ENCODE results near the gene TSPAN12. TPM values are rescaled to one million over a fixed set of nuclear protein-coding genes. Genes with fewer than 3 reads are reported as not detected.
A peak's percentile ranks its signal among the peaks of the same experiment; 100 is the strongest.
"Not testable (repeated sequence)": the region's sequence is repeated elsewhere in the genome, so short reads cannot be mapped to it uniquely, and the experiment has no call there.

The TSPAN12 gene, protein sequence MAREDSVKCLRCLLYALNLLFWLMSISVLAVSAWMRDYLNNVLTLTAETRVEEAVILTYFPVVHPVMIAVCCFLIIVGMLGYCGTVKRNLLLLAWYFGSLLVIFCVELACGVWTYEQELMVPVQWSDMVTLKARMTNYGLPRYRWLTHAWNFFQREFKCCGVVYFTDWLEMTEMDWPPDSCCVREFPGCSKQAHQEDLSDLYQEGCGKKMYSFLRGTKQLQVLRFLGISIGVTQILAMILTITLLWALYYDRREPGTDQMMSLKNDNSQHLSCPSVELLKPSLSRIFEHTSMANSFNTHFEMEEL
- total RNA-seq (2014; rRNA removed; shearing (Covaris generic)), result 114 and 123 TPM in 2 replicates

DNA sequence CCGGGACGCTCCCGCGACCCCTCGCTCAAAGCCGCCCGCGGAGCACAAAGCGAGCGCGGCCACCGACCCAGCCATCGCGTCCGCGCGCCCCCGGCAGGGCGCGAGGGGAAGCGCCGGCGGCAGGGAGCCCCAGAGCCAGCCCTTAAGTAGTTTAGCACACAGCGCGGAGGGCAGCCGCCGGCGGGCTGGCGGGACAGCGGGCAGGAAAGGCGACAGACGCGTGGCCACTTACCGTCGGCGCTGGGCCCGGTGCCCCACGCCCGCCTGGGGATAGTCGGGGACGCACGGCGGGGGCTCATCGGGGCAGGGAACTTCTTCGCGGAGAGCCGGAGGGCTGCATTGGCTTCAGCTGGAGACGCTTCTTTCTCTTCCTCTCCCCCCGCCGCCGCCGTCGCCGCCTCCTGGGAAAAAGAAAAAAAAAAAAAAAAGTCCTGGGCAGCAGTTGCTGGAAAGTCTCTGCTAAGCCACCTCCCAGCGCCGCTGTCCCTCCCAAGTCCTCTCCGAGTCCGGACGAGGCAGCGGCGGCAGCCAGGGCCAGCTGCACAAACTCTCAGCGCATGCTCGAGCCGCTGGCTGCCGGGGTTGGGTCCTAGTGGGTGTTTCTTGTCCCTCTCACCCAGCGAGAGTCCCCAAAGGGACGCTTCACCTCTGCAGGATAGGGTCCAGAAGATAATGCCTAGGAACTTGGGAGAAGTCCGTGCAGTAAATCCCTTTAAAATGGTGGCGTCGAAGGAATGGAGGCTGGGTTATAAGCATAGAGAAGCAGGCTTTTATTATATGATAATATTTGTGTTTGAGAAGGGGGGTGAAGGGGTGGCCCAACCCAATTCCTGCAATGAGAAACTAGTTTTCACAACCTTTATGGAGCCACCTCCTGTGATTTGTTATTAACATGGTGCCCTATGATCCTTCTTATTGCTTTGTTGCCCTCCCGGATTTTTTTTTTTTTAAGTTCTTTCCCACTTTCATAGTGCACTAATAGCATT lies at the start of gene TSPAN12:
Gene TSPAN12 (minus strand): TSS at position 557 of the 986 bp plus-strand sequence. CDS start 1,381 bp downstream, outside the sequence.
- Histone ChIP-seq H3K36me3 (peaks cover 24% of the 10 kb centered on the region), H3K9me3 (replicated peaks) (no peaks in the 10 kb centered on the region), H3K27ac (peak within 1 kb of the TSS; percentile 97), H3K27me3 (no peaks in the 10 kb centered on the region), H3K4me1 (peaks cover 33% of the 10 kb centered on the region), H3K4me3 (peak within 1 kb of the TSS; percentile 89)
- peak; percentile 96 to 97 for DNase-seq

DNA sequence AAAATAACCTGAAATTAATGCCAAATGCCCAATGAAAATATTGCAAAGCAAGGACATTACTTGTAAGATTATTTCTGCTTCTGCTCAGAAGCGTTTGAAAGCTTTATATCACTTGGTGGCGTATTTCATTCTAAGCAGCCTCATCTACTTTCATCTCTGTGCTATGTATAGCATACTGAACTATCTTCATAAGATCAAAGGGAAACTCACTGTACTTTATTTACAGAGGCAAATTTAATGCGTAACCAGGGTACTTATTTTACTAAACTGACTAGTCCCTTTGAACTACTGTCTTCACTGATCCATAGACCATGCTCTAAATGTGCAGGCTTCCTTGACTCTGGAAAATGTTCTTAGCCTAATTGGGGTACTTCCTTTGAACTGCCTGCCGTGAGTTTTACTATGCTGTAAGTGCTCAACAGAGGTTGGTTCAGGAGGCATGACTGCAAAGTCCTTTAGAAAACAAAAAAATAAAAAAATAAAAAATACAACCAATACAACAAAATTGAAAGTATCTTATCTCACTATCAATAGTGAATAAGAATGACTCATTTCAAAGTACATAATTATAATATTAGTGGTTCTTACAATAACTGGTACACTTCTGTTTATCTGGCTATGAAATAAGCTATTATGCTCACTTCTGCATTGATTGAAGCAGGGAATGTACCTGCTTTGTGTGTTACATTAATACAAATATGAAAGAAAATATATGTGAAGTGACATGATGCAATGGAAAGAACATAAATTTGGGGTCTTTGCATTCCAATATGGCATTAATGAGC lies 41.0 kb upstream of the TSPAN12 start:
- Histone ChIP-seq H3K27ac (no peak overlapping the region), H3K4me1 (no peaks in the 10 kb centered on the region; the same call in 1 of the 2 replicates), H3K27me3 (no peaks in the 10 kb centered on the region), H3K9me3 (replicated peaks) (peaks cover 42% of the 10 kb centered on the region), H3K36me3 (no peaks in the 10 kb centered on the region), H3K4me3 (no peak overlapping the region)
- no peak for DNase-seq

DNA sequence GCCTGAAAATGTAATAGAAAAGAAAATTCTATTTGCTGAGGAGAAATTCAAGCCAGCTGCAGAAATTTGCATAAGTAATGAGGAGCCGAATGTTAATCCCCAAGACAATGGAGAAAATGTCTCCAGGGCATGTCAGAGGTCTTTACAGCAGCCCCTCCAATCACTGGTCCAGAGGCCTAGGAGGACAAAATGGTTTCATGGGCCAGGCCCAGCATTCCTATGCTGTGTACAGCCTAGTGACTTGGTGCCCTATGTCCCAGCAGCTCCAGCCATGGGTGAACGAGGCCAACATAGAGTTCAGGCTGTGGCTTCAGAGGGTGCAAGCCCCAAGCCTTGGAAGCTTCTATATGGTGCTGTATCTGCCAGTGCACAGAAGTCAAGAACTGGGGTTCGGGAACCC lies 37.3 kb upstream of the TSPAN12 start:
- H3K36me3 ChIP-seq, H3K4me3 ChIP-seq, DNase-seq, H3K27me3 ChIP-seq, H3K4me1 ChIP-seq, H3K27ac ChIP-seq: not testable (repeated sequence)
- peaks cover 29% of the 10 kb centered on the region for H3K9me3 ChIP-seq (replicated peaks)

DNA sequence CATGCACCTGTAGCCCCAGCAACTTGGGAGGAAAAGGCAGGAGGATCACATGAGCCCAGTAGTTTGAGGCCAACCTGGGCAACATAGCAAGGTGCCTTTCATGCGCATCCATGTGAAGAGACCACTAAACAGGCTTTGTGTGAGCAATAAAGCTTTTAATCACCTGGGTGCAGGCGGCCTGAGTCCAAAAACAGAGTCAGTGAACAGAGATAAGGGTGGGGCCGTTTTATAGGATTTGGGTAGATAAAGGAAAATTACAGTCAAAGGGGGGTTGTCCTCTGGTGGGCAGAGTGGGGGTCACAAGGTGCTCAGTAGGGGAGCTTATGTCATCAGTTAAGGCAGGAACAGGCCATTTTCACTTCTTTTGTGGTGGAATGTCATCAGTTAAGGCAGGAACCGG lies 27.7 kb upstream of the TSPAN12 start:
- H3K9me3 ChIP-seq (replicated peaks); H3K27ac ChIP-seq; H3K27me3 ChIP-seq; H3K36me3 ChIP-seq; H3K4me1 ChIP-seq; H3K4me3 ChIP-seq; DNase-seq: not testable (repeated sequence)

DNA sequence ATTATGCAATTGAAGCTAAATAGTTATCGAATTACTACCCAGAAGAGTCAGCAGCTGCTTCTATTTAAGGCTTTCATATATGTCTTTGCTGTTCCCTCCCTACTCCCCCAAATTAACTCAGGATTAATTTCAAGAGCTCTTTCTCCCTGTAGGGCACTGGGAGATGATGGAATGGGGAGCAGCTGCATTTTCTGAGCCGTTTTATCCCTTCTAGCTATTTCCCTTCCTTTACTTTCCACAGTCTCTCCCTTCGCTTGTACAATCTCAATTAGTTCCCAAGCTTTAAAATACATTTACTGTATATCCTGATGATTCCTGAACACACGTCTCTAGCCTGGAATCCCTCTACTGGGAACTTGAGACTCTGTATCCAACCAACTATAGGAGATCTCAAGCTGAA lies 19.8 kb upstream of the TSPAN12 start:
- Histone ChIP-seq H3K4me1 (peaks cover 38% of the 10 kb centered on the region), H3K27ac (peak overlapping the region; percentile 83), H3K9me3 (replicated peaks) (no peaks in the 10 kb centered on the region), H3K27me3 (no peaks in the 10 kb centered on the region), H3K4me3 (no peak overlapping the region), H3K36me3 (no peaks in the 10 kb centered on the region)
- peak; percentile 83 to 97 for DNase-seq

DNA sequence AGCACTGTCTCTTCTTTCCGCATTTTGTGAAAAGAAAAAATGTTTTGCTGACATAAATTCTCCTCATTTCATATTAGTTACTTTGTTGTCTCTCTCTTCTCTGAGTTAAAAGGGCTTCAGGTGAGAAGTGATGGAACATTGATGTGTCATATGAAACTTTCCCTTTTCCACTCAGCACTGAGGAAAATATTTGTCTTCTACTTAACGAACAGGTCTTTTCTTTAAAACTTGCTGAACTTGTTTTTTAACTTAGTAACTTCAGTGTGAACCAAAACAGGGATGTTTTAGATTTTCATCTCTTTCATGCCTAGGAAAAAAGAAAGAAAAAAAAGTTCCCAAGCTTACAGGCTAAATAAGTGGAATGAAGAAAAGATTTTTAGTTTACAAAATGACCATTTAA lies 19.0 kb upstream of the TSPAN12 start:
- Histone ChIP-seq H3K4me3 (no peak overlapping the region), H3K27me3 (no peaks in the 10 kb centered on the region), H3K36me3 (no peaks in the 10 kb centered on the region), H3K4me1 (peaks cover 38% of the 10 kb centered on the region), H3K9me3 (replicated peaks) (no peaks in the 10 kb centered on the region), H3K27ac (peak overlapping the region; percentile 83)
- no peak for DNase-seq

DNA sequence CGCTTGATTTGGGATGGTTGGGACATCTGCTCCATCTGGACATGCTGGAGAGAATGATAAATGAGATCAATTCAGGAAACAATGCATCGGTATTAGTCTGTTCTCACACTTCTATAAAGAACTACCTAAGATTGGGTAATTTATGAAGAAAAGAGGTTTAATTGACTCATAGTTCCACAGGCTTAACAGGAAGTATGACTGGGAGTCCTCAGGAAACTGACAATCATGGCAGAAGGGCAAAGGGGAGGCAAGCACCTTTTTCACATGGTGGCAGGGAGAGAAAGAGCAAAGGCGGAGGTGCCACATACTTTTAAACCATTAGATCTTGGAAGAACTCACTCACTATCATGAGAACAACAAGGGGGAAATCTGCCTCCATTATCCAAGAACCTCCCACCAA lies 16.8 kb upstream of the TSPAN12 start:
- no peak for DNase-seq
- Histone ChIP-seq H3K9me3 (replicated peaks) (no peaks in the 10 kb centered on the region), H3K4me1 (peaks cover 37% of the 10 kb centered on the region), H3K27ac (no peak overlapping the region), H3K27me3 (no peaks in the 10 kb centered on the region), H3K4me3 (no peak overlapping the region), H3K36me3 (no peaks in the 10 kb centered on the region)

DNA sequence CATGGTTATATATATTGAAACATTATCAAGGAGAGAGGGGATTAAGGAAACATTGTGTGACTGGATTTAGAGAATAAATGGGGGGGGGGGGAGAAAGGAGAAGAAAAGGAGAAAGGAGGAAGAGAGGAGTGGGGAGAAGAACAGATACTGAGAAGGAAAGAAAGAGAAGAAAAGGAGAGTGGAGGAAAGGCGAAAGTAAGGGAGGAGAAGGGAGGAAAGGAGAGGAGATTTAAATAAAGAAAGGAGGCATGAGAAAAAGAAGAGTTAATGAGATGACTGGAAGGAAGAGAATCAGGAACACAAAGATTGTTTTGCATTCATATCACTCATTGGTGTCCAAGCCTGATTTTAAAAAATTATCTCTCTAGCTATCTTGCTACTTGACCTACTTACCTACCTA lies 16.1 kb upstream of the TSPAN12 start:
- H3K4me3 ChIP-seq, result no peak overlapping the region
- H3K9me3 ChIP-seq (replicated peaks), result no peaks in the 10 kb centered on the region
- no peaks in the 10 kb centered on the region for H3K36me3 ChIP-seq
- H3K4me1 ChIP-seq, result peaks cover 31% of the 10 kb centered on the region
- no peak for DNase-seq
- no peaks in the 10 kb centered on the region for H3K27me3 ChIP-seq
- H3K27ac ChIP-seq, result no peak overlapping the region

DNA sequence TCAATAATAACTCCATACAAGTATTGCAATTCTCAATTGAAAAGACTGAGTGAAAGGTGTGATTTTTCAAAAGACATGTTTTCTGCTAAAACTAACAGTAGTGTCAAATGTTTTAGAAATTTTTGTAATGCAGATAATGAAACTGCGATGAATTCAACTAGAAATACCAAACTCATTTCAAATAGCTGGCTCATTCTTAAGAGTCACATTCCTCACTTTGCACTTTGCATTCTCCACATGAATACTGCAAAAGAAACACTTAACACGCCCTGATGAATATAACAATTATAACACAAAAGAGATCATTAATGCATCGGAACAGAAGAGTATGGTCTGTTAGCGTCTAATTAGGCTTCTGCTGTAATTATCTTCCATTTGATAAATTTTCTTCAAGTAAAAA lies 15.5 kb upstream of the TSPAN12 start:
- H3K4me3 ChIP-seq, result no peak overlapping the region
- H3K27ac ChIP-seq, result no peak overlapping the region
- no peaks in the 10 kb centered on the region for H3K27me3 ChIP-seq
- DNase-seq, result no peak
- H3K4me1 ChIP-seq, result peaks cover 25% of the 10 kb centered on the region
- no peaks in the 10 kb centered on the region for H3K9me3 ChIP-seq (replicated peaks)
- no peaks in the 10 kb centered on the region for H3K36me3 ChIP-seq

DNA sequence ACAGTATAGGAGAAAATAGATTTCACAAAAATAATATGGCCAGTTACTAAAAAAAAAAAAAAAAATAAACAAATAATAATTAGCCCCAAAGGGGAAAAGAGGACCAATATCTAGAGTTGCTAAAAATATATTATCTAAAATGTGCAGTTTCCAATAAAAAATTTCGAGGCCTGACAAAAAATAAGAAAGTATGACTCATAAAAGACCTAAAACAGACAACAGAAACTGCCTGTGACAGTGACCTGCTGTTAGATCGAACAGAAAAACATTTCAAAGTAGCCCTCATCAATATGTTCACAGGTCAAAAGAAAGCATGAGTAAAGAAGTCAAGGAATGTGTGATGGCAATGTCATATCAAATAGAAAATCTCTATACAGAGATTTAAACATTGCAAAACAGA lies 11.8 kb upstream of the TSPAN12 start:
- no peaks in the 10 kb centered on the region for H3K9me3 ChIP-seq (replicated peaks)
- no peaks in the 10 kb centered on the region for H3K36me3 ChIP-seq
- peaks cover 13% of the 10 kb centered on the region for H3K4me1 ChIP-seq
- no peak for DNase-seq
- H3K27me3 ChIP-seq, result no peaks in the 10 kb centered on the region
- no peak overlapping the region for H3K27ac ChIP-seq
- H3K4me3 ChIP-seq, result no peak overlapping the region

DNA sequence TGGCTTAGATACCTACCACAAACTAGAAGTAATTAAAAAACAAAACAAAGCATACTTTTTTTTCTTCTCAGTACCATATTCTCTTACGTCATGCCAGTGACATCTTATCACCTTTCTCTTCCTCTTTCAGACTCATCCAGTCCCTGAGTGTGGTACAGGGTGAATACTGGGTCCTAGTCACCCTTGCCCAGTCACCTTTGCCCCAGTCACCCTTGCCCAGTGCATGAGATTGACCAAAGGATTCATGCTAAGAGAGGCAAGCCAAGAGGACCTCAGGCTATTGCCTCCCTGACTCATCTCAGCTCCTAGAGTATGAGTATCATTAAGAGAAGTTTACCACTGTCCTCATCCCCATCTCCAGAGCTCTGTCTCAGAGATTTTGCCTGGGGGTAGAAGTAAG lies 10.0 kb upstream of the TSPAN12 start:
- H3K4me1 ChIP-seq, result peaks cover 31% of the 10 kb centered on the region
- H3K4me3 ChIP-seq, result no peak overlapping the region
- no peaks in the 10 kb centered on the region for H3K27me3 ChIP-seq
- DNase-seq, result no peak
- H3K36me3 ChIP-seq, result no peaks in the 10 kb centered on the region
- no peaks in the 10 kb centered on the region for H3K9me3 ChIP-seq (replicated peaks)
- H3K27ac ChIP-seq, result no peak overlapping the region

DNA sequence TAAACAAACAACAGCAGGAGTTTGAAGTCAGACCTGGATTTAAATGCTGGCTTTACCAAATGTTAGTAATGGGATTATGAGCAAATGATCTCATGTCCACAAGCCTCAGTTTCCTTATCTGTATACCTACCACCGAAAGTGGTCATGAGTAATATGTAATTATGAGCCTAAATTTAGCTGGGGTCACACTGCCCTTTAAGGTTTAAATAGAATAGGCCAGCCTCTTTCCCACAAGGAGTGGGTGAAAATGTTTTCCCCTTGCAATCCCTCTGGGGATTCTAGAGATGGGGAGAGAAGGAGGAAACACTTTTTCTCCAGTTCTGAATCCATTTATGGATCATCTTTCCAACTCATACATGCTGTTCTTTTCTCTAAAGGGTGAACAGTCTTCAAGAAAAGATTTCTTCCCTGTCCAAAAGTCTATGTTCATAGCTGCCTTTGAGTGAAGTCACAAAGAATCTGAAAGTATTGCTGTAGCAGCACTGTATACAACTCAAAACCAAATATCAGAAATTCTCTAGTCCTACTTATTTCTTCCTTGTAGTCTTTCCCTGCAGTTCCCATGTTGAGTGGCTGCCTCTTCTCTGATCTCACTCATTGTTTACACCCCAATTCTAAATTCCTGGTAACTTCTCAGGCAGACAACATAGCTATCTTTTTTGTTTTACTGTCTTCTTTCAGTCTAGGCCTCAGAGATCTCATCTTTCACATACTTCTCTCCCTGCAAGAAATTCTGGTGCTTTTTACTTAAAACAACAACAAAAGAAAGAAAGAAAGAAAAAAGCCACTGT lies 7.4 kb upstream of the TSPAN12 start:
- Histone ChIP-seq H3K9me3 (replicated peaks) (no peaks in the 10 kb centered on the region), H3K27me3 (no peaks in the 10 kb centered on the region), H3K27ac (peak overlapping the region; percentile 64), H3K4me1 (peaks cover 35% of the 10 kb centered on the region), H3K4me3 (no peak overlapping the region), H3K36me3 (no peaks in the 10 kb centered on the region)
- DNase-seq, result no peak

DNA sequence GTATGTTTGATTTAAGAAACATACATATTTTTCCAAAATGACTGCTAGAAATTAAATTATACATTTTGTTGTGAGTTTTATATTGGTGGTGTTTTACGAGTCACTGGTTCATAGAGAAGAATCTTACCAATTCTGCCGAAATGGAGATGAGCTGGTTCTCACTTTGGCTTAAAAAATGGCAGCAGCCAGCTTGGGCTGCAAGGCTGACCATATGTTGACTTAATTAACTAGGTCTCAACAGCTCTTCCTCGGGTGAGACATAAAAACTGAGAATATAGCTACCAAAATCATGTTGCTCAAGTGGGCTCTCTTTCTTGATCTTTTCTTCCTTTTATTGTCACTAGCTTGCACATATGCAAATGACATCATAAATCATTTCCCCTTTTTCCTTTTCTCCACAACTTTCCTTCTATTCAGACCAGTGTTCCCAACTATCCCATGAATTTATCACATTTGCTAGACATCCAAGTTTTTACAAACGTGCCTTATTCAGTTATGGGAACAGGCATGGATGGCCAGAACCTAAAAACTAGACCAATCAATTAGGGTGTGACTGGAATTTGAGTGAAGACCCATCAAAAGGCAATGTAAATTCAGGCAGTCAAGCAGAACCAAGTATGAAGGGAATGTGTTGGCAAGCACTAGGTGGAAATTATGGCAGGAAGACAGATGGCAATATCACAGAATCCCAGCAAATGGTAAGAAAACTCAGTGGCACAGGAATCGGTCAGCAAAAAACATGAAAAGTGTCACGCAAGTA lies 6.4 kb upstream of the TSPAN12 start:
- no peaks in the 10 kb centered on the region for H3K36me3 ChIP-seq
- H3K27me3 ChIP-seq, result no peaks in the 10 kb centered on the region
- DNase-seq, result peak; percentile 27 to 52
- no peaks in the 10 kb centered on the region for H3K9me3 ChIP-seq (replicated peaks)
- no peak overlapping the region for H3K4me3 ChIP-seq
- peaks cover 46% of the 10 kb centered on the region for H3K4me1 ChIP-seq
- peak overlapping the region; percentile 64 for H3K27ac ChIP-seq

Data from SJCRH30 (cell line).